Posterior cingulate gyrus (tissue), 11 donors: ENCODE measurements around the gene IL16.
"Not testable (repeated sequence)": the region's sequence is repeated elsewhere in the genome, so short reads cannot be mapped to it uniquely, and the experiment has no call there.

Experiments used
- DNase-seq, 10 donors: peaks; one replicate each; pipeline versions ENCODE4 v3.0.0 to v3.0.0-alpha.2; 2020 to 2021; ENCODE audit warnings: mixed read lengths in 3 of 10
- intact Hi-C: fragments of 100-400 bp; cut with DNase I; formaldehyde crosslinking; loops from one replicate; pipeline ENCODE4 v1.15.1; 2023

Gene IL16

DNA sequence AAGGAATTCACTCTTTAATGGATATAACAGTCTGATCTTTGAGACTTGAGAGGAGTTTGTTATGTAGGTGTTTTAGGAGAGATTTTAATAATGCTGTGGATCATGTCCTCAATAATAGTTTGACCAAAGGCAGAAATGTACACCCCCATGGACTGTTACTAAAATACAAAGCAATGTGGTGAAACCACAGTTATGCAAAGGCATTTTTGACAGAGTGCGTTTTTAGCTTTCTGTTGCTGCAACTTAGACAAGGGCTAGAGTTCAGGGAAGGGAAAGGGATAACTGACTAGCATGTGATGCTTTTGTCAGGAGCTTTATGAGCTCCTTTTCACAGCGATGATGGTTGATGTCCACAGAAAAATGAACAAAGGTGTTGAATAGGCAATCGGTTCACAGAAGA, 130.8 kb downstream of the IL16 start:
- DNase-seq, result no peak
- intact Hi-C loops, result no loop called here

DNA sequence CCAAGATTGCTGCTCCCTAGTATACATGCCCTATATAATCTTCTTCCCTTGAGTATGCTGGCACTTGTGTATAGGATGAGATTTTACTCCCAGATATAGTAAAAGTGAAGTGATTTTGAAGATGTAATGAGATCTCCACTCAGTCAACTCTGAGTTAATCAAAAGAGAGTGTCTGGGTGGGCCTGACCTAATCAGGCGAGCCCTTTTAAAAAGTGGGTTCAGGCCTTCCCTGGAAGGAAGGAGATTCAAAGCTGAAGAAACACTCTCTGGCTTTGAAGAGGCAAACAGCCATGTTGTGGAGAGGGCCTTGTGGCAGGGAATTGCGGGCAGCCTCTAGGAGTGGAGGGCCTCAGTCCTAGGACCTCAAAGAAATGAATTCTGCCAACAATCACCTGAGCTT, 132.8 kb downstream of the IL16 start:
- intact Hi-C loops, result no loop called here
- no peak for DNase-seq

DNA sequence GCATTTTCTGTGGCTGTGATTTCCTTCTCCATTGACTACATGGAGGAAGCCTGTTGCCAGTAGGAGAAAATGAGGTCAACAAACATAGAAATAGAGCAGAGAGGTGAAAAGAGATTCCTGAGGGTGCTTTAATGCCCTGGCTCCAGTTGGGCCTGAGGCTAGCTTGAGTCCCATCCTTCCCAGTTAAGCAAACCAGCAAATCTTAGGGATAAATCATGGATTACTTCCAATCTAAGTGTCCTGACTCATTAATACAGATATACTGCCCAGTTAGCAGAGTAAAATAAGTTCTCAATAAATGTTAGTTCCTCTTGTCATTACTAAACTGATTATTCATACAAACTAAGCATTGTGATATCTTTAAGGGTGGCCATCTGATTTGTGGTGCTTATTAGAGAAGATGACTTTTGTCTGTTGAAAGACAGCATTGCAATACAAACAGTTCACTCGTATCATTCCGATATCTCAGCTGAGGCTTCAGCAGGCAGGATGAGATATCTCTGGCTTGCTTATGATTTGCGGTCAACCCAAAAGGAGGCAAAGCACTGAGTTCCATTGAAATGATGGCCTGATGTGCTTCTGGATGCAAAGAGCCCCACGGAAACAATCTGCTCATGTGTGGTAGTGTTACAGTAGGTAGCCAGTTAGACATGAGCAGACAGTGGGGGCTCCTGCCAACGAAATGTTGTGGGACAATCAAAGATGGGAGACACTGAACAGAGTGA, 133.8 kb downstream of the IL16 start:
- intact Hi-C loops, result no loop called here
- DNase-seq, result no peak

DNA sequence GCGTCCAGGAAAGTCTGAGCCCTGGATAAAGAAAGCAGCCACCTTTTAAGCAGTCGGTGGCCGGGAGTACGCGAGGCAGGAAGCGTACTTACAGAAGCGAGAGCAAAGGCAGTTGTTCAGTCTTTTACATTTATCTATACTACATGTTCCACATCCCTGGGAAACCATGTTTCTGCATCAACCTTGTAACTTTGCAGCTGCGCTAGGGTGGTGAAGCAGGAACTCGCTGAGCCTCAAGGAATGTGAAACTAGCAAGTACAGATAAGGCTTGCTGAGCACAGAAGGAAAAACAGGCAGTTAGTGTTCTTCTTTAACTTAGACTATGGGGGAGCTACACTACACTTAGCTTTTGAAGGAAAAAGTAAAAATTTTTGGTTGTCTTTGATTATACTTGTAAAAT, 134.5 kb downstream of the IL16 start:
- intact Hi-C loops, DNase-seq: not testable (repeated sequence)

DNA sequence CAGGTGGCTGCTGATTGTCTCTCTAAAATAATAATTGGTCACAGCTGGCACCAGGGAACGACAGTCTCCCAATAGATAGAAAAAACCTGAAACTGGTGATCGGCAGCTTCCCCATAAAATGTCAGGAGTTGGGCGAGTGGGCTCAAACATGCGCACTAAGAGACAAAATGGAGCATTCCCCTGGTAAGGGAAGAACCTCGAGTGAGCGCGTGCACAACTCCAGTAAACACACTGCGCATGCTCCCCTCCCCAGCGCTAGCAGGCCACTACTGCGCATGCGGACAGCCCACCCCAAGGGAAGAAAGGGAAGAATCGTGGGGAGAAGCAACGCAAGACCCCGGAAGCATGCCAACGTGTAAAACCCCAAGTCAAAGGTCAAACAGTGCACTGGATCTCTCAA, 134.9 kb downstream of the IL16 start:
- DNase-seq, result no peak
- intact Hi-C loops, result no loop called here

DNA sequence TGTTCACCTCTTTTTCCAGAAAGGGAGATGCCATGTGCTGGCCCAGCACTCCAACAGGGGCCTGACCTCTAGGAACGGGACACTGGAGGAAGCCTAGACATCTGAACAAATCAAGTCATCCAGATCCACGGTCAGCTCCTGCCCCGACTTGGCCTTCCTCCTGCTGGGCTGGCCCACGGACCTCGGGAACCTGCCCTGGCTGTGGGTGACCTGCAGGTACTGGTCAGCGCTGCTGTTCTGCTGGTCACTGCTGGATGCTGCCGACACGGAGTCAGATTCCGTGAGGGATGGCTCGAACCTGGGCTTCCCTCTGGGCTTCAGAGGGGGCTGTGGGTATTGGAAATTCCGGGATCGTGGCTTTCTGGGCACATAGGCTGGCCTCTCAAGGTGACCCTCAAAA, 135.6 kb downstream of the IL16 start:
- no peak for DNase-seq
- intact Hi-C loops, result no loop called here

DNA sequence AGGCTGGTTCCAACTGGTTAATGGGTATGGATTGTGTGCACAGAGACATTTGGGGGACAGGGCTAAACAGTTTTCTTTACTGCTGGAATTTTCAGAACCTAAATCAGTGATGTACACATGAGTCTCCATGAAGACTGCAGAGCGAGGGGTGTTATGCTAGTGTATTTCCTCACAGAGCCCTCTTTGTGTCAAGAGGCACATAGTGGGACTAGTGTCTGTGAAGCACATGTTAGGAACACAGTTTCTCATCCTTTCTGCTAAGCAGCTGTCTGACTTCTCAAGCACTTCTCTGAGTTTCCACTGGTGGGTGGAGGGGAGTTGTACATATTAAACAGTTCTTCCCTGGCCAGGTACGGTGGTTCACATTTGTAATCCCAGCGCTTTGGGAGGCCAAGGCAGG, 136.7 kb downstream of the IL16 start:
- intact Hi-C loops, result no loop called here
- no peak for DNase-seq

DNA sequence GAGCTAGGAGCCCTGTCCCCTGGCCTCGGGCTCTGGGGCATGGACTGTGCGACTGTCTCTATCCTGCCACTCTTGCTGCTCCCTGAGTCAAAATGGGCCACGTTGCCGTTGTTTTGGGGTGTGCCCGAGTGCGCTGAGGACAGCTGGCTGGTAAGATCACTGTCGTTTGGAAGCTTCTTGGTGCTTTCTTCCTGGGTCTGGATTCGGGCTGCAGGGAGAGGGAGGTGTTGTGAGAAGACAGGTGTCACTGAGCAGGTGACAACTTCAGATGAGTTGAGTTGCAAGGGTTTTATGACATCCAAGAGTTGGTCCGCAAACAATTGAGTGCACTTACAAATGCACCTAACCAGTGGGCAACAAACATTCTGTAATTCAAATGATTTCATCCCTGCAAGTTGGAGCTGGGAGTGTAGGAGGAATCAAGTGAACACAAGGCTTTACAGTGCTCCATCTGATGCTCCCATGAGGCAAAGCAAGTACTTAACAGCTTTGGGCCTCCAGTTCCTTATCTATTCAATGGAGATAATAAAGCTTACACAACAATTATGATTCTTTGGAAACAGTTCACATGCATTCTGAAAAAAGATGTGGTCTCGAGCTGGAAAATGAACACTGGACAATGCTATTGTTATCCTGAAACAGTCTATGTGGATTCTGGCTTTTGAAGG, 138.2 kb downstream of the IL16 start:
- intact Hi-C loops, result no loop called here
- no peak for DNase-seq

DNA sequence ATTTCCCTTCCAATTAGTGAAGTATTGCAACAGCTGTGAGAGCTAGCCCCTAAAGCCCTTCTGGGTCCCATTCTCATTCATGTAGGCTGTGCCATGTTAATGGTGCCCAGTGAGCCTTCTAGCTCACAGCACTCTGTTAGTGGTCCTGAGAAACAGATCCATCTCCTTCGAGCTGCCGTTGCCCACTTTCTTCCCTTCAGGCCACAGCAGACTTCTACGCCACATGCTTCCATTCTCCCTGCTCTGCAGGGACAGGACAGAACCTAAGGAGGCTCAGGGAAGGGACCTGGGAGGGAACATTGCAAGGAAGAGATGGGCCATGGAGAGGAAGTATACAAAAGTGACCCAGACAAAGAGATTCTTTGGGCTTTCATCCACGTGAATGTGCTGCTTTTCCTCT, 139.0 kb downstream of the IL16 start:
- DNase-seq, result no peak
- intact Hi-C loops, result loop anchor here (2.0 kb wide), 1 partner anchor 61 kb away; no protein-coding TSS in a partner anchor

DNA sequence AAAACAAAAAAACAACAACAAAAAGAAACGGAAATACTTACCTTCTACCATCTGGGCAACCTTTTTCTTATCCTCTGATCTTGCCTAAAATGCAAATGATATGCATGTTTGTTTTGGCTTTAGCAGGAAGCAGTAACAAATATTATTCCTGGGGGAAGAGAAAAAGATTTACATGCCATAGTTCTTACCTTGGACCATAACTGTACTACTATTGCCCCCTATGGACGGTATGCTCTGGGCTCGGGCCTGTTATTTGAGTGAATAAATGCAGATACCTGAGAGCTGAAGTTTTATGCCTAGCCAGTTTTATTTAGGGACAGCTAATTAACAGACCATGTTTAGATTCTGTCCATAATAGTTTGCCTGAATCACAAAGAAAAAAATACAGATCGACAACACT, 139.9 kb downstream of the IL16 start:
- intact Hi-C loops, result loop anchor here (2.0 kb wide), 1 partner anchor 62 kb away; no protein-coding TSS in a partner anchor
- DNase-seq, result no peak

DNA sequence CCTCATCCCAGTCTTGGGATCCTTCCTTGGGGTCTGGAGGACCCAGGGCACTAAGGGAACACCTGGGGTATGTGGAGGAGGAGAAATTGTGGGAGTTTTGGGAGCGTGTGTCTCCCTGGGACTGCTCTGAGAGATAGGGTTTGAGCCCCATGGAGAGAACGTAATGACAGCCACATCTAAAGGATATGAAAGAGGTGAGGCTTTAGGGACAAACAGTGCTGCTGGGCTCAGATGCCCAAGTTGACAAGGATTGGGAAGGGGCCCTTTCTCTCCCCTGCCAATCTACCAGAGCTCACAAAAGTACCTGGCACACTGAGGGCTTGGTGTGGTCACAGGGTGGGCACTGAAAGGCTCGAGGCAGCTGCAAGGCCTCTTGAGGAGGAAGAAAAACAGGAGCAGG, 140.6 kb downstream of the IL16 start:
- intact Hi-C loops, result loop anchor here (2.0 kb wide), 1 partner anchor 62 kb away; no protein-coding TSS in a partner anchor
- no peak for DNase-seq

DNA sequence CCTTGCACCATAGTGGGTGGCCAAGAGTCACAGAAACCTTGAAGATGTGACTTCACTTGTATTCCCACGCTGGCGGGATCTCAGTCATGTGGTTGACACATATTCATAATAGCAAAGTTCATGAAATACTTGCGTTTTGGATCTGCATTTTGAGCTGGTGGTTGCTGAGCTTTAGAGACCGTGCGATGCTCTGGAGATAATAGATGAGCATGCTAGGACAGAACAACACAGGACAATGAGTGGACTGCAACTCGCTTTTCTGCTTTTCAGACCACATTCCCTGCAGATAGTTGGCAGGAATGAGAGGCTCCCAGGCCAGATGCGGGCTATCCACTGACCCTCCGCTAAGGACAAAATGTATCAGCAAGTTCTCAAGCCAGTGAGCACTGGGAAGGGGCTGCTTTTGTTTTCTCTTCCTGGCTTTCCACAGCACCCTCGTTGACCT, 141.1 kb downstream of the IL16 start:
- intact Hi-C loops, result loop anchor here (2.0 kb wide), 1 partner anchor 63 kb away; no protein-coding TSS in a partner anchor
- DNase-seq, result no peak

DNA sequence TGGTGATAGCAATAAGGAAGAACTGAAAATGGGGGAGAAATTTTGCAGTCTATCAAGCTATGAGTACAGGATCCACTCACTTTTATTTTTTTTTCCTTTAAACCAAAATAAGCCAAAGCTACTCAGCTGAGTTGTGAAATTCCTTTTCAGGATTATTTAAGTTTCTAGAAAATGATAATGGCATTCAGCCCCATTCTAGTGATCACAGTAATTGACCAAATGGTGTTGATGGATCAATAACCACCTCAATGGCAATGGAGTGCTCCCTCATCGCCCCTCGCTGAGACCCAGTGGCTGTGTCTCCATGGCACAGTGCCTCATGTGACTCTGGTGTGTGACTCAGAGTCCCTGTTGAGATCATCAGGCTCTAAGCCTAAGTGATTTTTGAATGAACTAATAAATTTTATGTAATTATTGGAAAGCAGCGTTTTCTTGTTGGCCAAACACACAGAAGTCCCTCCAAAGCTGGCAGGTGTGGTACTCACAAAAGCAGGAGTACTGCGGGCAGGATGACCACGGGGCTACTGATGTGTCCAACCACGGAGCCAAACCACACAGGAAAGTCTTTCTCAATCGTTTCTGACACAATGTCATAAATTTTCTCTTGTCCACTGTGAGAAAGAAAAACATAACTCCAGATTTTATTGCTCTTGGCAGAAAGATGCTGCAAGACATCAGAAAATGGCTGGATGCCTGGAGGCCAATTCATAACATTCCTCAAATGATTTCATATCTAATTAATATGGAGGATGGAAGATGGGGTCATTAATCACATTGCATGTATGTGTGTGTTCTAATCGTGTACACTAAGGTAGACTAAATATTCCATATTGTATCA, 141.7 kb downstream of the IL16 start:
- intact Hi-C loops, result no loop called here

DNA sequence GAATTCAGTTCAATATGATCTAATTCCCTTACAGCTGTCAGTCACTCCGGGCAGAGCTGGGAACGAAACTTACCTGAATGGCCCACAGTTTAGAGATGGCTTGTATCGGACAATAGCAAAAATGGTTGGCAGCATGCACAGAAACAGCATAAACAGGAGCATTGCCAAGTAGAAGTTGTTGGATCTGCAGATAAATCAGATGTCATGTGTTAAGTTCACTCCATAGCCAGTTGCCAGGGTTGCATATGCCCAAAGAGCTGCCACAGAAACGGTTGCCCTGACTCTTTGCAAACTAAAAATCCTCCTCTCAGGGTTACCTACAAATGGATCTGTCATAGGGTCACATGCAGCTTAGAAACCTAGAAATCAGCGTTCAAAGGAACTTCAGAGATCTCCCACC, 142.6 kb downstream of the IL16 start:
- intact Hi-C loops, result no loop called here
- no peak for DNase-seq

More for the DNA sequence above, 141.7 kb downstream of the IL16 start:
- no peak for DNase-seq

DNA sequence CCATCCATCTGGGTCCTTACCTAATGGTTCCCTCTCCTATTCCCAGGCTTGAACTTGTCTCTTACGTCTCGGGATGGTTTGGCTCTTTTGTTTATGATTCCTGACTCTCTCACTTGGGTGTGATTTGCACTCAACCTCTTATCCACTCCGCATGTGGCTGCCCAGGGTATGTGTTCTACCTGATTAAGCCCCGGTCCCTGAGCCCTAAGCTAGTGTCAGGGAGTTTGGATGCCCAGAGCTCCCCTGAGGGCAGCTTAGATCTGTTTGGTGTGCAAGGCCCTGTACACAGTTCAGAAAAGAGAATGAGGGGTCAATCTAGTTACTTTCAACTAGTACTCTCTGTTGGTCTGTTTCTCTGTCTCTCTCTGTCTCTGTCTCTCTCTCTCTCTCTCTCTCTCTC, 143.2 kb downstream of the IL16 start:
- no peak for DNase-seq
- intact Hi-C loops, result no loop called here

DNA sequence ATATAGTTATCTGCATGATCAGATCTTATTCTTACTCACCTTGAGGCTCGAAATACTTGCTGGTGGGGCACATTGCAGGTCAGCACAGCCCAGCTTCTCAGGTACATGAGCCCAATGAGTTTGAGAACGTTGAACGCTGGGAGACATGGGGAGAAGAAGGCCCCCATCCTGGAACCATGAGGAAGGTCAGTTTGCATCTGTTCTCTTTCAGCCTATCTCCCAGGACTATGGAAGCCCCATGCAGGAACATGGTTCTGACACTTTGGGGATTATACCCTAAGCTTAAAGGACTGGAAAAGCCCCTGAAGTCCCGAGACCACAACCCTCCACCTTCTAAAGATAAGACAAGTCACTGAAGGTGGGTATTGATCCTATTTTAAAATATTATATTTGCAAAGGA, 144.7 kb downstream of the IL16 start:
- no peak for DNase-seq
- intact Hi-C loops, result no loop called here

DNA sequence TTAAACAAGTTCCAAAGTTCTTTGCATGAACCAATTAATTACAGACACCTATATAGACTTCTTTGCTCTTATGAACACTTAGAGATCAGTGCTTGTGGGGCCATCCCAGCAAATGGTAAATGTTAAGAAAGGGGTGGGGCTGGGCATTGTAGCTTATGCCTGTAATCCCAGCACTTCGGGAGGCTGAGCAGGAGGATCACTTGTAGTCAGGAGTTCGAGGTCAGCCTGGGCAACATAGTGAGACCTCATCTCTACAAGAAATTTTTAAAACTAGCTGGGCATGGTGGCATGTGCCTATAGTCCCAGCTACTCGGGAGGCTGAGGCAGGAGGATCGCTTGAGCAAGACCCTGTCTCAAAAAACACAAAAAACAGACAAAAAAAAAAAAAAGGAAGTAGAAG, 146.7 kb downstream of the IL16 start:
- intact Hi-C loops, result no loop called here
- no peak for DNase-seq

DNA sequence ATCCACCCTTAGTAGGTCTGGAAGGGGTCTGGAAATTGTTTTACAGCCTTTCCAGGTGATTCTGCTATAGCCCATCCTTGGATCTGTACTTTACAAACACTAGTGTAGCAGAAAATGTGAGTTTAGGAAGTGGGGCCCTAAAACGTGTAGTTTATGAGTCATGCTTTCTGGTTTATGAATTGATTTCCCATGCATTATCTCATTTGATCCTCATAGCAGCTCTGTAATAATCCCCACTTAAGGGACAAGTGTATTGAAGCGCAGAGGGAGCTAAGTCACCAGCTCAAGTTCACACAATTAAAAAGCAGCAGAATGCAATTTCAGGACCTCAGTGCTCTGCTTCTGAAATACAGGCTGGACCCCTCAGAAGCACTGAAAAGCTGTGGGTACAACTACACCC, 149.9 kb downstream of the IL16 start:
- no peak for DNase-seq

DNA sequence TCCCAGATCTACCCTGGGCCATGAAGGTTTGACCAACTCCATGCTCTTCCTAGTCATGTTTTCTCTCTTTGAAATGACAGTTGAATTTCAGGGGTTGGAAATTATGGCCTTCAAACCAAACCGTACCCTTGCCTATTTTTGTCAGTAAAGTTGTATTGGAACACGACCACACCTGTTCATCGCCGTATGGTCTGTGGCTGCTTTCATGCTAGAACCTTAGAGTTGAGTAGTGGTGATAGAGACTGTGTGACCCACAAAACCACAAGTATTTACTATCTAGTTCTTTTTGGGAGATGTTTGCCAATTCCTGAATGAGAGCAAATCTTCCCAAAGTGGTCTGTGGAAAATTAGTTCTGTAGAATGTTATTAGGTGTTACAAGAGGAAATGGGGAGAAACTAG, 151.2 kb downstream of the IL16 start:
- intact Hi-C loops, result no loop called here
- DNase-seq, result no peak

More for the DNA sequence above, 149.9 kb downstream of the IL16 start:
- intact Hi-C loops, result no loop called here

DNA sequence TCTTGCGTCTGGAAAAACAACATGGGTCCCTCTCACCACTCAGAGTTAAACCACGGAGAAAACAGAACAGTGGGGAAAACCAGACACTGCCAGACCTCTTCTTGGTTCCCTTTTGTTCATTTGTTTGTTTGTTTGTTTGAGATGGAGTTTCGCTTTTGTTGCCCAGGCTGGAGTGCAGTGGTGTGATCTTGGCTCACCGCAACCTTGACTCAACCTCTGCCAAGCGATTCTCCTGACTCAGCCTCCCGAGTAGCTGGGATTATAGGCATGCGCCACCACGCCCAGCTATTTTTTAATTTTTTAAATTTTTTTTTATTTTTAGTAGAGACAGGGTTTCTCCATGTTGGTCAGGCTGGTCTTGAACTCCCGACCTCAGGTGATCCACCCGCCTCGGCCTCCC, 152.0 kb downstream of the IL16 start:
- DNase-seq, intact Hi-C loops: not testable (repeated sequence)

DNA sequence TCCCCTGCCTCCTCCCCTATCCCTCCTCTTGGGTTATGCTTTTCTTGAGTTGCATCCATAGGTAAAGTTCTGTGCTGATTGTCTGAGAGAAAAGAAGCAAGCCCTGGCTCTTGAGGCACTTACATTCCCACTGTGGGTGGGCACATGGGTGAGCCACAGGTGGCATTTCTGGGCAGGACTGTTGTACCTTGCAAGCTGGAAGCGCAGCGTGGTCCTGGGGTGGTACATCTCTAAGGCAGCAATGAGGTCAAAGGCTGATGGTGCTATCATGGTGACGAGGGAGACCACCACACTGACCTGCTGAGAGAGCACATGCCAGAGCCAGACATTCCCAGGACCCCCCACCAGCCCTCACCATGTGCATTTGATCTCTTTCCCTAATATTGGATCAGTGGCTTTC, 152.6 kb downstream of the IL16 start:
- intact Hi-C loops, result no loop called here
- DNase-seq, result no peak
